GM23338 (cell line): ENCODE measurements around the gene ROR1.

Experiments
- EZH2 ChIP-seq: fragments of 200-600 bp; sonication (generic); IDR thresholded peaks from one replicate; pipeline ENCODE4 v1.8.0; 2017; ENCODE audit warnings: antibody characterized with exemption, mild to moderate bottlenecking, low read depth; ENCODE audit not compliant: unreplicated experiment
- EZH2phosphoT487 ChIP-seq: fragments of 200-600 bp; sonication (generic); IDR thresholded peaks from one replicate; pipeline ENCODE4 v1.8.1; 2018; ENCODE audit warnings: antibody characterized with exemption; ENCODE audit not compliant: unreplicated experiment
- JUNB ChIP-seq: IDR thresholded peaks from one replicate; pipeline ENCODE4 v1.6.1; 2016; ENCODE audit warnings: antibody characterized with exemption; ENCODE audit not compliant: unreplicated experiment
- POLR2AphosphoS5 ChIP-seq: IDR thresholded peaks from 2 replicates; pipeline ENCODE4 v1.6.1; 2016; ENCODE audit warnings: antibody characterized with exemption, low read depth
- STAT1 ChIP-seq: IDR thresholded peaks from one replicate; pipeline ENCODE4 v1.6.1; 2016; ENCODE audit warnings: antibody characterized with exemption; ENCODE audit not compliant: unreplicated experiment
- TF ChIP-seq, protein P1 (sequence below), 2 experiments: fragments of 200-600 bp in 1 of 2; sonication (generic) in 1 of 2; conservative IDR thresholded peaks; 2 replicates each; pipeline versions ENCODE4 v1.5.1 to v1.6.1; 2016 to 2017; ENCODE audit warnings: antibody characterized with exemption in 2 of 2, low read depth in 2 of 2, mild to moderate bottlenecking in 2 of 2, moderate library complexity in 1 of 2
- TF ChIP-seq, protein P2 (sequence below): IDR thresholded peaks from one replicate; pipeline ENCODE4 v1.6.1; 2018; ENCODE audit warnings: antibody characterized with exemption; ENCODE audit not compliant: unreplicated experiment

DNA sequence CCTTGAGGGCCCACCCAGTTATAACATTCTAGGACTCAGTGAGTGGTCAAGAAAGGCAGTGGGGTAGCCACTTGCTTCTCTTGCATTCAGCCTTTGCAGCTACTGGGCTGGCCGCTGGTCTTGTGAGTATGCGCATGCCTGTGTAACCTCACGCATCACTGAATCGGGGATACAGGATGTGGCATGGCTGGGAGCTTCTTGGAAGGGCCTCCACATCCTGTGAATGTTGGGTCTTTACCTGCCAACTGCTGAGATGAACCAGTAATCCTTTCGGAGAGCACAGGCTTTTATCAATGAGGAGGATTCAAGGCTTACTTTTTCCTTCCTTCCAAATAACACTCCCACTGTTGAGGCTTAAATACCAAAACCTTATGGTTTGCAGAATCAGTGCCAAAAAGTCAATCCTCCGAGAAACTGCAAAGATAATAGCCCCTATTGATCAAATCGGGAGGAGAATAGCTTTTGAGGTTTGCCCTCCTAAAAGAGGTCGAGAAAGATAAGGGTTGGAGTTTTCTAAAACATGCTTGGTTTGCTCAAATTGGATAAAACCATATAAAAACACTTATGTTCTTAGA is 230.7 kb downstream of the ROR1 start:
- TF ChIP-seq, protein P1, sequence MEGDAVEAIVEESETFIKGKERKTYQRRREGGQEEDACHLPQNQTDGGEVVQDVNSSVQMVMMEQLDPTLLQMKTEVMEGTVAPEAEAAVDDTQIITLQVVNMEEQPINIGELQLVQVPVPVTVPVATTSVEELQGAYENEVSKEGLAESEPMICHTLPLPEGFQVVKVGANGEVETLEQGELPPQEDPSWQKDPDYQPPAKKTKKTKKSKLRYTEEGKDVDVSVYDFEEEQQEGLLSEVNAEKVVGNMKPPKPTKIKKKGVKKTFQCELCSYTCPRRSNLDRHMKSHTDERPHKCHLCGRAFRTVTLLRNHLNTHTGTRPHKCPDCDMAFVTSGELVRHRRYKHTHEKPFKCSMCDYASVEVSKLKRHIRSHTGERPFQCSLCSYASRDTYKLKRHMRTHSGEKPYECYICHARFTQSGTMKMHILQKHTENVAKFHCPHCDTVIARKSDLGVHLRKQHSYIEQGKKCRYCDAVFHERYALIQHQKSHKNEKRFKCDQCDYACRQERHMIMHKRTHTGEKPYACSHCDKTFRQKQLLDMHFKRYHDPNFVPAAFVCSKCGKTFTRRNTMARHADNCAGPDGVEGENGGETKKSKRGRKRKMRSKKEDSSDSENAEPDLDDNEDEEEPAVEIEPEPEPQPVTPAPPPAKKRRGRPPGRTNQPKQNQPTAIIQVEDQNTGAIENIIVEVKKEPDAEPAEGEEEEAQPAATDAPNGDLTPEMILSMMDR (conservative IDR thresholded peaks at IDR 0.05; ENCODE audit: low read depth in 2 of 2), result no peak
- TF ChIP-seq, protein P2, sequence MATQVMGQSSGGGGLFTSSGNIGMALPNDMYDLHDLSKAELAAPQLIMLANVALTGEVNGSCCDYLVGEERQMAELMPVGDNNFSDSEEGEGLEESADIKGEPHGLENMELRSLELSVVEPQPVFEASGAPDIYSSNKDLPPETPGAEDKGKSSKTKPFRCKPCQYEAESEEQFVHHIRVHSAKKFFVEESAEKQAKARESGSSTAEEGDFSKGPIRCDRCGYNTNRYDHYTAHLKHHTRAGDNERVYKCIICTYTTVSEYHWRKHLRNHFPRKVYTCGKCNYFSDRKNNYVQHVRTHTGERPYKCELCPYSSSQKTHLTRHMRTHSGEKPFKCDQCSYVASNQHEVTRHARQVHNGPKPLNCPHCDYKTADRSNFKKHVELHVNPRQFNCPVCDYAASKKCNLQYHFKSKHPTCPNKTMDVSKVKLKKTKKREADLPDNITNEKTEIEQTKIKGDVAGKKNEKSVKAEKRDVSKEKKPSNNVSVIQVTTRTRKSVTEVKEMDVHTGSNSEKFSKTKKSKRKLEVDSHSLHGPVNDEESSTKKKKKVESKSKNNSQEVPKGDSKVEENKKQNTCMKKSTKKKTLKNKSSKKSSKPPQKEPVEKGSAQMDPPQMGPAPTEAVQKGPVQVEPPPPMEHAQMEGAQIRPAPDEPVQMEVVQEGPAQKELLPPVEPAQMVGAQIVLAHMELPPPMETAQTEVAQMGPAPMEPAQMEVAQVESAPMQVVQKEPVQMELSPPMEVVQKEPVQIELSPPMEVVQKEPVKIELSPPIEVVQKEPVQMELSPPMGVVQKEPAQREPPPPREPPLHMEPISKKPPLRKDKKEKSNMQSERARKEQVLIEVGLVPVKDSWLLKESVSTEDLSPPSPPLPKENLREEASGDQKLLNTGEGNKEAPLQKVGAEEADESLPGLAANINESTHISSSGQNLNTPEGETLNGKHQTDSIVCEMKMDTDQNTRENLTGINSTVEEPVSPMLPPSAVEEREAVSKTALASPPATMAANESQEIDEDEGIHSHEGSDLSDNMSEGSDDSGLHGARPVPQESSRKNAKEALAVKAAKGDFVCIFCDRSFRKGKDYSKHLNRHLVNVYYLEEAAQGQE, result no peak
- TF ChIP-seq EZH2 (no peak), POLR2AphosphoS5 (no peak), EZH2phosphoT487 (no peak), STAT1 (no peak), JUNB (no peak)
